ENCODE results near the gene EXOC6B.
"Not testable (repeated sequence)": the region's sequence is repeated elsewhere in the genome, so short reads cannot be mapped to it uniquely, and the experiment has no call there.

DNA sequence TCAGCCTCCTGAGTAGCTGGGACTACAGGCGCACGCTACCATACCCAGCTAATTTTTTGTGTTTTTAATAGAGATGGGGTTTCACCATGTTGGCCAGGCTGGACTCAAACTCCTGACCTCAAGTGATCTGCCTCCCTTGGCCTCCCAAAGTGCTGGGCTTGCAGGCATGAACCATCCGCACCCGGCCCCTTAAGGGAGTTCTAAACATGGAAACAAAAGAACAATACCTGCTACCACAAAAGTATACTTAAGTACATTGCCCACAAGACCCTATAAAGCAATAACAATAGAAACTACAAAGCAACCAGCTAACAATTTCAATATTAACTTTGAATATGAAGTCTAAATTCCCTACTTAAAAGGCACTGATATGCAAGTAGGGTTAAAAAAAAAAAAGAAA, 242.0 kb downstream of the EXOC6B start:
- not testable (repeated sequence) for TF ChIP-seq SIX5 (IDR thresholded peaks at IDR 0.05; ENCODE audit: low read depth, low read length, severe bottlenecking); PAX8 (IDR thresholded peaks at IDR 0.05); CTCF (IDR thresholded peaks at IDR 0.05 in 2 of 3, conservative IDR thresholded peaks at IDR 0.05 in 1 of 3; ENCODE audit: control insufficient read depth in 2 of 3, extremely low read depth in 1 of 3, insufficient read depth in 1 of 3, low read depth in 3 of 3, low read length in 3 of 3); TAF1 (IDR thresholded peaks at IDR 0.05; ENCODE audit: borderline replicate concordance, low read depth, low read length); EGR1 (IDR thresholded peaks at IDR 0.05; ENCODE audit: borderline replicate concordance in 1 of 2, low read depth in 2 of 2, low read length in 2 of 2); MTA3 (IDR thresholded peaks at IDR 0.05; ENCODE audit: borderline replicate concordance, low read length); MYB (IDR thresholded peaks at IDR 0.05; ENCODE audit: borderline replicate concordance, low read depth, low read length); POLR2A (IDR thresholded peaks at IDR 0.05; ENCODE audit: low read depth, low read length); POLR2AphosphoS5 (IDR thresholded peaks at IDR 0.05; ENCODE audit: low read length)
- TF ChIP-seq, protein P1, sequence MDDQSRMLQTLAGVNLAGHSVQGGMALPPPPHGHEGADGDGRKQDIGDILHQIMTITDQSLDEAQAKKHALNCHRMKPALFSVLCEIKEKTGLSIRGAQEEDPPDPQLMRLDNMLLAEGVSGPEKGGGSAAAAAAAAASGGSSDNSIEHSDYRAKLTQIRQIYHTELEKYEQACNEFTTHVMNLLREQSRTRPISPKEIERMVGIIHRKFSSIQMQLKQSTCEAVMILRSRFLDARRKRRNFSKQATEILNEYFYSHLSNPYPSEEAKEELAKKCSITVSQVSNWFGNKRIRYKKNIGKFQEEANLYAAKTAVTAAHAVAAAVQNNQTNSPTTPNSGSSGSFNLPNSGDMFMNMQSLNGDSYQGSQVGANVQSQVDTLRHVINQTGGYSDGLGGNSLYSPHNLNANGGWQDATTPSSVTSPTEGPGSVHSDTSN (IDR thresholded peaks at IDR 0.05; ENCODE audit: insufficient replicate concordance, low read depth, low read length): not testable (repeated sequence)
- TF ChIP-seq, protein P2, sequence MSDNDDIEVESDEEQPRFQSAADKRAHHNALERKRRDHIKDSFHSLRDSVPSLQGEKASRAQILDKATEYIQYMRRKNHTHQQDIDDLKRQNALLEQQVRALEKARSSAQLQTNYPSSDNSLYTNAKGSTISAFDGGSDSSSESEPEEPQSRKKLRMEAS (IDR thresholded peaks at IDR 0.05; ENCODE audit: low read depth, low read length): not testable (repeated sequence)
- TF ChIP-seq, protein P3, sequence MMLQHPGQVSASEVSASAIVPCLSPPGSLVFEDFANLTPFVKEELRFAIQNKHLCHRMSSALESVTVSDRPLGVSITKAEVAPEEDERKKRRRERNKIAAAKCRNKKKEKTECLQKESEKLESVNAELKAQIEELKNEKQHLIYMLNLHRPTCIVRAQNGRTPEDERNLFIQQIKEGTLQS (IDR thresholded peaks at IDR 0.05; ENCODE audit: borderline replicate concordance, extremely low read depth, low read depth, low read length): not testable (repeated sequence)

Data from GM12878 (cell line).